Heart left ventricle (tissue), 13 donors: ENCODE results near the gene CHMP2B.

Source experiments
- POLR2A ChIP-seq, 2 donors: fragments of 450-650 bp; IDR thresholded peaks; one replicate each; pipeline ENCODE4 v1.6.1; 2017; ENCODE audit warnings: antibody characterized with exemption in 2 of 2, mild to moderate bottlenecking in 2 of 2, moderate library complexity in 2 of 2
- TF ChIP-seq, protein P1 (sequence below), 12 donors: fragments of 200-600 bp; sonication (generic) in 4 of 12; IDR thresholded peaks; one replicate each; pipeline versions ENCODE4 v1.5.0 to v1.8.0; 2018 to 2022; ENCODE audit warnings: antibody characterized with exemption in 12 of 12, mild to moderate bottlenecking in 5 of 12
- donor health status: ischemic (EF 13 %, LVEDD 7.1; RV severe dilation, severe dysfunction).
- donor health status: DM: no; HTN: yes; CAD: no.
- donor health status: DM: no; HTN: no; CAD: no.
- donor health status: ischemic (EF 25% LVEDD 6.9; RV normal size, moderate dysfunction).
- donor health status: ischemic (EF 25% LVEDD 5.7; RV mildly dilated, moderate dysfunction).
- donor health status: ischemic (EF 35%, LVEDD 5.7; RV mildly dilated, moderate dysfunction).
- donor health status: nonischemic (EF 11% LVEDD 7.7; RV severe dilation, severe dysfunction).
- donor health status: DM: yes; HTN: yes; CAD: no.
- donor health status: PGD.
- donor health status: ischemic (EF 29% LVEDD 5.4; RV normal size, mild dysfunction).
- donor health status: nonischemic (EF 23%, LVEDD 6.1; RV moderate dilation, normal function).

DNA sequence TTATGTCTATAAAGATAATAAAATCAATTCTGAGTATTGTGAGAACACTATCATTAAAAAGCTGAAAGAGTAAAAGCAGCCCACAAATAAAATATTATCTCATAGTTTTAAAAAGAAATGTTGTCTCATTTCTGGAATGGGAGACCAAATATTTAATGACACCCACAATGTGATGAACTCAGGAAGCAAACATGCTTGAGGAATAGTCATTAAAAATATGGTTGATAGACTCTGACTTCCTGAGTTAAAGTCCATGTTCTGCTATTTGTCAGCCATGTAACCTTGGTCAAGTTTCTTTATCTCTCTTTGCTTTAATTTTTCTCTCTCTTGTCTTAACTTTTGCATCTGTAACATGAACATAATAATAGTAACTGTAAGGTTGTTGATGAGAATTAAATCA, 35.5 kb upstream of the CHMP2B start:
- TF ChIP-seq, protein P1, sequence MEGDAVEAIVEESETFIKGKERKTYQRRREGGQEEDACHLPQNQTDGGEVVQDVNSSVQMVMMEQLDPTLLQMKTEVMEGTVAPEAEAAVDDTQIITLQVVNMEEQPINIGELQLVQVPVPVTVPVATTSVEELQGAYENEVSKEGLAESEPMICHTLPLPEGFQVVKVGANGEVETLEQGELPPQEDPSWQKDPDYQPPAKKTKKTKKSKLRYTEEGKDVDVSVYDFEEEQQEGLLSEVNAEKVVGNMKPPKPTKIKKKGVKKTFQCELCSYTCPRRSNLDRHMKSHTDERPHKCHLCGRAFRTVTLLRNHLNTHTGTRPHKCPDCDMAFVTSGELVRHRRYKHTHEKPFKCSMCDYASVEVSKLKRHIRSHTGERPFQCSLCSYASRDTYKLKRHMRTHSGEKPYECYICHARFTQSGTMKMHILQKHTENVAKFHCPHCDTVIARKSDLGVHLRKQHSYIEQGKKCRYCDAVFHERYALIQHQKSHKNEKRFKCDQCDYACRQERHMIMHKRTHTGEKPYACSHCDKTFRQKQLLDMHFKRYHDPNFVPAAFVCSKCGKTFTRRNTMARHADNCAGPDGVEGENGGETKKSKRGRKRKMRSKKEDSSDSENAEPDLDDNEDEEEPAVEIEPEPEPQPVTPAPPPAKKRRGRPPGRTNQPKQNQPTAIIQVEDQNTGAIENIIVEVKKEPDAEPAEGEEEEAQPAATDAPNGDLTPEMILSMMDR (IDR thresholded peaks at IDR 0.05), result no peak
- TF ChIP-seq POLR2A (IDR thresholded peaks at IDR 0.05), result no peak
